DOHH2 (cell line): ENCODE results near the gene FAM3B.

ENCODE experiments used
- H3F3A ChIP-seq: fragments of 200-600 bp; sonication (generic), shearing (Covaris generic); 2 replicates; pipeline ENCODE4 v1.6.0; 2016; ENCODE audit warnings: antibody characterized with exemption, mild to moderate bottlenecking; ENCODE audit not compliant: control insufficient read depth, insufficient read depth
- H3K27ac ChIP-seq: fragments of 200-600 bp; sonication (generic); 2 replicates; pipeline ENCODE4 v1.5.1; 2014; ENCODE audit warnings: low read depth, mild to moderate bottlenecking, low read length, moderate library complexity
- H3K27me3 ChIP-seq: fragments of 200-600 bp; sonication (generic); 2 replicates; pipeline ENCODE4 v1.6.1; 2014; ENCODE audit warnings: mild to moderate bottlenecking, low read length, mixed read lengths; ENCODE audit not compliant: control insufficient read depth
- H3K36me3 ChIP-seq: fragments of 200-600 bp; sonication (generic); 2 replicates; pipeline ENCODE4 v1.6.1; 2014; ENCODE audit warnings: mild to moderate bottlenecking, low read length, moderate library complexity, mixed read lengths; ENCODE audit not compliant: control insufficient read depth
- H3K4me1 ChIP-seq: fragments of 200-600 bp; sonication (generic); 2 replicates; pipeline ENCODE4 v1.6.1; 2014; ENCODE audit warnings: mild to moderate bottlenecking, low read length, mixed read lengths; ENCODE audit not compliant: control insufficient read depth
- H3K4me2 ChIP-seq: fragments of 200-600 bp; sonication (generic); 2 replicates; pipeline ENCODE4 v1.6.0; 2014; ENCODE audit warnings: mild to moderate bottlenecking, low read length, moderate library complexity
- H3K4me3 ChIP-seq: fragments of 200-600 bp; sonication (generic); 2 replicates; pipeline ENCODE4 v1.5.1; 2014; ENCODE audit warnings: mild to moderate bottlenecking, low read length, mixed read lengths
- H3K79me2 ChIP-seq: fragments of 200-600 bp; sonication (generic); 2 replicates; pipeline ENCODE4 v1.6.1; 2014; ENCODE audit warnings: mild to moderate bottlenecking, low read length, mixed read lengths; ENCODE audit not compliant: control insufficient read depth
- H3K9me2 ChIP-seq: fragments of 200-600 bp; sonication (generic); replicated peaks from 2 replicates; pipeline ENCODE4 v1.6.1; 2014; ENCODE audit warnings: mild to moderate bottlenecking, low read length, mixed read lengths; ENCODE audit not compliant: control insufficient read depth
- H3K9me3 ChIP-seq: fragments of 200-600 bp; sonication (generic); 2 replicates; pipeline ENCODE4 v1.6.1; 2014; ENCODE audit warnings: antibody characterized with exemption, low read length, mixed read lengths; ENCODE audit not compliant: control insufficient read depth, insufficient read depth
- H4K20me1 ChIP-seq: fragments of 200-600 bp; sonication (generic); 2 replicates; pipeline ENCODE4 v1.6.0; 2014; ENCODE audit warnings: low read depth, mild to moderate bottlenecking, antibody characterized with exemption, low read length, moderate library complexity; ENCODE audit not compliant: control insufficient read depth, insufficient read depth
- EZH2phosphoT487 ChIP-seq: fragments of 200-600 bp; sonication (generic); IDR thresholded peaks from 2 replicates; pipeline ENCODE4 v1.6.1; 2017; ENCODE audit warnings: borderline replicate concordance, mild to moderate bottlenecking, antibody characterized with exemption, low read length, moderate library complexity, mixed read lengths
- TF ChIP-seq, protein P1 (sequence below): fragments of 200-600 bp; sonication (generic); IDR thresholded peaks from one replicate; pipeline ENCODE4 v1.5.1; 2014; ENCODE audit warnings: antibody characterized with exemption, mild to moderate bottlenecking, low read depth, low read length; ENCODE audit not compliant: poor library complexity, severe bottlenecking

Gene FAM3B

DNA sequence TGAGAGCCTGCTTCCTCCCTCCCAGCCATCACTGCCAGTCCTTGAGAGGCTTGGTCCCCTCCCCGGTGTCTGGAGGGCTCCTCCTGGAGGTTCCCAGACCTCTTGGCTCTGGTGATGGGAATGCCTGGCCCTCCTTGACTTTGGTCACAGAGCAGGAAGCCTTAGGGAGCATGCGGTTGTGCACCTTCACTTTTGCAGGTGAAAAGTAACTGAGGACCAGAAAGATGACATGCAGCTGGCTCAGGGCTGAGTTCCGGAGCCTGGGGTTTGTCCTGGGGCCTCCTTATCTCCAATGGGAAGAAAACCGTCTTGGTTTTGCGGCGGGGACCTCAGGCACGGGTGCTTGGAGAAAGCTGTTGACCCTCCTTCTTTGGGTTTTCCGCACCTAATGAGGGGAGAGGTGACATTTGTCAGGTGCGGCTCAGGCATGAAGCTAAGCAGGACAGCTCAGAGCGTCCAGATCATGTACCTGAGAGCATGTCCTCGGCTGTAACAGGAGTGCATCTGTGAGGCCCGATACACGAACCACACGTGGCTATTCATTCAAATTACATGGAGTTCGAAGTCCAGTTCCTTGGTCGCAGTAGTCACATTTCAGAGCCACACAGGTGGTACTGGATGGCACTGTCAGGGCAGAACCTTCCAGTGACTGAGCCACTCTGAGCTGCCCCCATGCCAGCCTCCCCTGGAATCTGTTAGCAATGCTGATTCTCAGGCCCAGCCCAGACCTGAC lies 44.6 kb downstream of the FAM3B start:
- no peaks in the 10 kb centered on the region for H3K79me2 ChIP-seq
- peaks cover 9% of the 10 kb centered on the region; the same call in 1 of the 2 replicates for H3K4me1 ChIP-seq
- H3F3A ChIP-seq: no peaks in the 10 kb centered on the region
- no peaks in the 10 kb centered on the region for H4K20me1 ChIP-seq
- H3K4me3 ChIP-seq: no peak overlapping the region
- no peak overlapping the region for H3K27ac ChIP-seq
- H3K36me3 ChIP-seq: no peaks in the 10 kb centered on the region
- peaks cover 14% of the 10 kb centered on the region for H3K27me3 ChIP-seq
- peak overlapping the region; percentile 41 for H3K4me2 ChIP-seq
- no peak for TF ChIP-seq EZH2phosphoT487
- TF ChIP-seq, protein P1, sequence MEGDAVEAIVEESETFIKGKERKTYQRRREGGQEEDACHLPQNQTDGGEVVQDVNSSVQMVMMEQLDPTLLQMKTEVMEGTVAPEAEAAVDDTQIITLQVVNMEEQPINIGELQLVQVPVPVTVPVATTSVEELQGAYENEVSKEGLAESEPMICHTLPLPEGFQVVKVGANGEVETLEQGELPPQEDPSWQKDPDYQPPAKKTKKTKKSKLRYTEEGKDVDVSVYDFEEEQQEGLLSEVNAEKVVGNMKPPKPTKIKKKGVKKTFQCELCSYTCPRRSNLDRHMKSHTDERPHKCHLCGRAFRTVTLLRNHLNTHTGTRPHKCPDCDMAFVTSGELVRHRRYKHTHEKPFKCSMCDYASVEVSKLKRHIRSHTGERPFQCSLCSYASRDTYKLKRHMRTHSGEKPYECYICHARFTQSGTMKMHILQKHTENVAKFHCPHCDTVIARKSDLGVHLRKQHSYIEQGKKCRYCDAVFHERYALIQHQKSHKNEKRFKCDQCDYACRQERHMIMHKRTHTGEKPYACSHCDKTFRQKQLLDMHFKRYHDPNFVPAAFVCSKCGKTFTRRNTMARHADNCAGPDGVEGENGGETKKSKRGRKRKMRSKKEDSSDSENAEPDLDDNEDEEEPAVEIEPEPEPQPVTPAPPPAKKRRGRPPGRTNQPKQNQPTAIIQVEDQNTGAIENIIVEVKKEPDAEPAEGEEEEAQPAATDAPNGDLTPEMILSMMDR: no peak
- no peaks in the 10 kb centered on the region for H3K9me2 ChIP-seq
- no peaks in the 10 kb centered on the region for H3K9me3 ChIP-seq

DNA sequence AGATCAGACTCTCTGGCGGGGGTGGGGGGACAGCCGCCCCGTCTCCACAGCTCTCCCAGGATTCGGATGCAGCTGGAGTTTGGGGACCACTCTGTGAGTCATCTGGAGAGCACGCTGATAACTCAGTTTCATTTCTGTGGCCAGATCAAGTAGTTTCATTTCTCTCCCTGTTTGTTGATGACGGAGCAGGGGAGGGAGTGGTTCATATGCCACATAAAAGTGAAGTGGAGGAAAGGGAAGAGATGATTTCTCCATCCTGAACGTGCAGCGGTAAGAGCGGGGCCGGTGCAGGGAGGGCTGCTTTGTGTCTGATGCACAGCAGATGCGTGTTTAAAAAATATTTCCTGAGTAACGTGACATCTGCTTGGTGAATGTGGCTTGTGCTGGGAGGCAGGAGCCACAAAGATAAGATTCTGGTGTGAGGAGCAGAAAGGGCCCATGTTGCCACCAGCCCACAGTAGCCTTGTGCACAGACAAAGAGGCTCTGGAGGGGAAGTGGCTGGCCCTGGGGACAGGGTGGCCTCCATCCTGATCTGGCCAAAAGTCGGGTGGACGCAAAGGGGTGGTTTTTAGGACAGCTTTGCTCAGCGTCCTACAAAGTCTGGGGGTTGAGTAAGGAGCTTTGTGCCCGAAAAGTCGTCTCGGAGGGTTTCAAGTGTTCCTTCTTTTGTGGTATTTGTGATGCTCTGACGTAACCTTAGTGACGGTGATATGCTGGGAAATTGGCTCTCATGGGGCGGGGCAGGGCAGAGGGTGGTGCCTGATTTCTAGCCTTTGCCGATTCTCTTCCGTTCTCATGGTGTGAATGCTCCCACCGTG lies 45.4 kb downstream of the FAM3B start, which contains the start of gene MX2:
MX2 (plus strand) TSS at position 242 of the 819 bp plus-strand sequence. CDS start 14,880 bp downstream, outside the sequence.
- peak within 1 kb of the TSS; percentile 8; the same call in 1 of the 2 replicates for H3K4me3 ChIP-seq
- no peaks in the 10 kb centered on the region for H3K79me2 ChIP-seq

DNA sequence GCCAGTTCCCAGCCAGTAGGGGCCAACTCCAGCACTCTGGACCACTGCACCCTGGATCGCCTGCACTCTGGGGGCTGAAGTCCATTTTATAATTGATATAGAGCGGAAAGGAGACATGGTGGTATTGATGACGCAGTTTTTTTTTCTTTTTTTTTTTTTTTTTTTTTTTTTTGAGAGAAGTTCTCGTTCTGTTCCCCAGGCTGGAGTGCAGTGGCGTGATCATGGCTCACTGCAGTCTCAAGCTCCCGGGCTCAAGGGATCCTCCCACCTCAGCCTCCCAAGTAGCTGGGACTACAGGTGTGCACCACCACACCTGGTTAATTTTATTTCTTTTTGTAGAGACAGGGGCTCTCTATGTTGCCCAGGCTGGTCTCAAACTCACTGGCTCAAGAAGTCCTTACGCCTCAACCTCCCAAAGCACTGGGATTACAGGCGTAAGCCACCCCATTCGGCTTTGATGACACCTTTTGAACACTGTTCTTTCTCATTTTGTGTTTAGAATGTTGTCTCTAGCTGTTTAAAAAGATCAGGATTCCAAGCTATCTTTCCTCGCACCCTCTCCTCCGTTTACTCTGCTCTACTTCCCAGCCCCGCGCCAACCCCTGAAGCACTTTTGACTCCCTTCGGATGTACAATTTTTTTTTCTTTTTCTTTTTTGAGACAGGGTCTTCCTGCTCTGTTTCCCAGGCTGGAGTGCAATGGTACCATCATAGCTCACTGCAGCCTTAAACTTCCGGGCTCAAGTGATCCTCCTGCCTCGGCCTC lies 46.2 kb downstream of the FAM3B start:
- H3K9me2 ChIP-seq: no peaks in the 10 kb centered on the region
- TF ChIP-seq, protein P1: no peak
- TF ChIP-seq EZH2phosphoT487: no peak
- no peak overlapping the region for H3K27ac ChIP-seq
- no peaks in the 10 kb centered on the region for H3K79me2 ChIP-seq
- H3K4me2 ChIP-seq: peak overlapping the region; percentile 41
- H3K36me3 ChIP-seq: no peaks in the 10 kb centered on the region
- peaks cover 14% of the 10 kb centered on the region for H3K27me3 ChIP-seq
- no peaks in the 10 kb centered on the region for H4K20me1 ChIP-seq
- H3K9me3 ChIP-seq: no peaks in the 10 kb centered on the region
- no peaks in the 10 kb centered on the region for H3F3A ChIP-seq
- no peak overlapping the region for H3K4me3 ChIP-seq
- H3K4me1 ChIP-seq: peaks cover 25% of the 10 kb centered on the region

More for the DNA sequence above, 45.4 kb downstream of the FAM3B start, which contains the start of gene MX2:
- Histone ChIP-seq H3K4me2 (peak within 1 kb of the TSS; percentile 41), H3K9me3 (no peaks in the 10 kb centered on the region), H3F3A (no peaks in the 10 kb centered on the region), H3K4me1 (peaks cover 17% of the 10 kb centered on the region), H4K20me1 (no peaks in the 10 kb centered on the region), H3K27me3 (peaks cover 14% of the 10 kb centered on the region), H3K27ac (no peak within 1 kb of the TSS), H3K36me3 (no peaks in the 10 kb centered on the region), H3K9me2 (no peaks in the 10 kb centered on the region)
- no peak for TF ChIP-seq EZH2phosphoT487
- TF ChIP-seq, protein P1: no peak
